G401 (cell line): ENCODE results near the gene SDK1. TPM values are rescaled to one million over a fixed set of nuclear protein-coding genes. Genes with fewer than 3 reads are reported as not detected.
A peak's percentile ranks its signal among the peaks of the same experiment; 100 is the strongest.

Experiments
- DNase-seq: peaks from one replicate; pipeline ENCODE4 v3.0.0-alpha.2; 2015; ENCODE audit warnings: low spot score
- in situ Hi-C: cut with HindIII; loops from 2 replicates; pipeline ENCODE4 v1.10.0; 2016; ENCODE audit warnings: low sequenced_read_pairs, mixed read lengths
- total RNA-seq: library from RNA; depleted of rRNA; stranded (reverse); fragments of >200 nt; shearing (Covaris generic); gene quantifications from 2 replicates; pipeline ENCODE4 v1.2.3, GENCODE V29; 2014

SDK1 gene
- total RNA-seq, 1 experiment from 2014 or later, result not detected

DNA sequence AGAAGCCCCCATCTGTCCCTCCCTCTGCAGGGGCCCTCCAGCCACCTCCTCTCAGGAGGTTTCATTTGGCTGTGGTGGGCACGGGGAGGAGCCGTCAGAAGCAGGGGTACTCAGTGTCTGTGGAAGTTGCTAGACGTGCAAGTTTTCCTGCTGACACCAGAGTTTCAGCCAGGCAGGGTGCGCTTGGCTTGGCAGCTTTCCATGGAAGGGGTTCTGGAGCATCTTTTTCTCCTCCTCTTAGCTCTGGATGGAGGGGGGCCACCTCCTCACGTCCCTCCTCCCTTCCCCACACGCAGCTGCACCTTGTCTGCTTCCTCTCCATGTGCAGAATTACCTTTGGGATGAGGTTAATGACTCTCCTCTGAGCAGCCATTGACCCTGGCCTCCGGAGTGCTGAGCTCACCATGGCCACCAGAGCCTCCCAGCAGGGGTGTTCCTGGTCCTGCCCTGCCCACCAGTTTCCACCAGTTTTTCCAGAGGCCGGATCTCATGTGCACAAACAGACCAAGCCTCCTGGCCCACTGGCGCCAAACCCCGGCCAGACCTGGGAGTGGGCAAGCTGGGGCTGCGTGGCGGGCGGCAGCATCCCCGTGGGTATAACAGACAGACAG, 801.3 kb downstream of the SDK1 start:
- no peak for DNase-seq
- in situ Hi-C loops, result no loop called here

DNA sequence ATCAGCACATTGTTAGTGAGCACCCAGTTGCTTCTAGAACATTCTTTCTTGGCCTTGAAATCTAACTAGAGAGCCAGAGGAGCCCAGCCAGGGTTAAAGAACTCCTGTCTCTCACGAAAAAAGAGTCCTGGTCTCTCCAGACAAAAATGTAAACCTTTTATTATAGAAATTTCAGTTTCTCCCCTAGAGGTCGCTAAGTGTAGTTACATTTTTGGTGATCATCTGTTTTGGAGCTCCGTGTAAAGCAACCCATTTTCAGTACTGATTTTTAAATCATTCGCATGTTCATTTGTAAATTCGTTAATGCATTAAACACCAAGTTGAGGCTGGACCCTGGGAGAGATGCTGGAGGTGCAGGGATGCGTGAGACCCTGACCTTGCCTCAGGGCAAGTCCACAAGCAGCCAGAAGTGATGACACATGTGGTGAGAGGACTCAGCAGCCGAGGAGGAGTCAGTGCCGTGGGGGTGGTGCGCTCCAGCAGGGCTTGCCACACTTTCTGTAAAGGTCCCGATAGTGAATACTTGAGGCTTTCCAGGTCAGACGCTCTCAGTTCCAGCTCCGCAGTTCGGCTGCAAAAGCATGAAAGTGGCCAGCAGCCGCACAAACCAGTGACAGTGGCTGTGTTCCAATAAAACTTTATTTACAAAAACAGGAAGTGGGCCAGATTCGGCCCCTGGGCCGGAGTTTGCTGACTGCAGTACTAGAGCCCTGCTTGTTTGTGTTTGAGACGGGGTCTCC, 802.5 kb downstream of the SDK1 start:
- DNase-seq, result no peak
- in situ Hi-C loops, result no loop called here

DNA sequence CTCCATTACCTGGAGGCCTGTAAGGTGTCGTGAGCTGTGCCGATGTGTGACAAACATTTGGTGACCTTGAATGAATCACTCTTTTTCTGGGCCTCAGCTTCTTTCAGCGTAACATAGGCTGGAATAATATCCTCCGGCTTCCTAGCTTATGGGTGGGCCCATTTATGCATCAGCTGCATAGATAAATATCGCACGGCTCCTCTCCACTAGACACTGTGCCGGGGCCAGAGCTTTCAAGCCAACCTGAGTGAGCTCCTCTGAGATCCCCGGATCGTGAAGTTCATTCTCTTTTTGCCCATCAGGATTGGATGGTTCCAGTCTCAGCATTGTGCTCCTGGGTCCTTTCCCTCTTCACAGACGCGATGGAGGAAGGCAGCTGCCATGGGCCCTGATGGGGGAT, 806.8 kb downstream of the SDK1 start:
- in situ Hi-C loops, result no loop called here
- no peak for DNase-seq

DNA sequence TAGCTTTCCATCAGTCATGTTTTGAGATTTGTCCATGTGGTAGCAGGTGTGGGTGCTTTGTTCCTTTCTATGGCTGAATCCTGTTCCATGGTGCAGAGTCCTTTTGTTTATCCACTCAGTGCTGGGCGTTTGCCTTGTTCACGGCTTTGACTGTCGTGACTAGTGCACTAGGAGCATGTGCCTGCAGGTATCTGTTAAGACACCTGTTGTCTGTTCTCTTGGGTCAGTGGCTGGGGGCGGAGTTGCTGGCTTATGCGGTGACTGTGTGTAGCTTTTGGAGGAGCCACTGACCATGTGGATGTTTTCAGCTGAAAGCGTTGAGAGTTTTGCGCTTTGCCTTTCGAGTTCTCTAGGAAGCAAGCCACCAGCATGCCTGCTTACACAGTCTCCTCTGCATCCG, 807.9 kb downstream of the SDK1 start:
- no peak for DNase-seq
- in situ Hi-C loops, result no loop called here

DNA sequence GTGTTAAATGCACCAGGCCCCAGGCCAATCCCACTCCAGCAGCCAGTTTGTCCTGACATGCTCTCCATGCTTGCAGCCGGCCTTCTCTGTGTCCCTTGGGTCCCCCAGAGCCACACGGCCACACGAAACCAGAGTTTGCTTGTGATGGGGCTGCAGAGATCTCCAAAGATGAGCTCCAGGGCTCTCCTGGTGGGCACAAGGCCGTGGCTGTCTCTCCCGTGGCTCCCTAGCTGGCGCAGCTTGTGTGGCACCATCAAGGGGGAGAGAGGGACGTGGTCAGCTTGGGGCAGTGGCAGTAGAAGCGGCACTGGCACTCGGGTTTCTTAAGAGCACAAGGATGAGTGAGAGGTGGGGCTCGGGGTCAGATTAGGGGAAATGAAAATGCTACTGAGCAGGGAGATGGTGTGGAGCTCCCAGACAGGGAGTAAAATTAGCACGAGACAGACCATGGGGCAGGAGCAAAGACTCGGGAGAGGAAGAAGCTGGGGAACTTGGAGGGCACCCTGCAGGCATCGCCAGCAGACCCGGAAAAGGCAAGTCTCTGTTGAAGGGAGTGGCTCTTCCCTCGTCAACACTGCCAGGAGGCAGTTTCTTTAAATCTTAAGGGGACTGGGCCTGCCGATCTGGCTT, 808.5 kb downstream of the SDK1 start:
- no peak for DNase-seq
- in situ Hi-C loops, result no loop called here

DNA sequence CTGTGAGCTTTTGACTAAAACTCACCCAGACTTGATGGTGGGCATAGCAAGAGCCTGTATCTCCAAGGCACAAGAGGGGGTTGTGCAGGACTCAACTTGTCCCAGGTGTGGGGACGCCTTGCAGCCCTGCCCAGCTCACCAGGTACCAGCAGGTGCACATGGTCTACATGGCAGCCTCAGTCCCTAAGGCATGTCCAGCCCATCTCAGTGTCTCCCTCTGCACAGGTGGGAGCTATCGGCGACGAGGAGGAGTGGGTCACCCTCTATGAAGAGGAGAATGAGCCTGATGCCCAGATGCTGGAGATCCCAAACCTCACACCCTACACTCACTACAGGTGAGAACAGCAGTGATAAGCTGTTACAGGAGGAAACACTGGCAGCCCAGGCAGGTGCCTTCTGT, 809.4 kb downstream of the SDK1 start:
- DNase-seq, result no peak
- in situ Hi-C loops, result no loop called here

DNA sequence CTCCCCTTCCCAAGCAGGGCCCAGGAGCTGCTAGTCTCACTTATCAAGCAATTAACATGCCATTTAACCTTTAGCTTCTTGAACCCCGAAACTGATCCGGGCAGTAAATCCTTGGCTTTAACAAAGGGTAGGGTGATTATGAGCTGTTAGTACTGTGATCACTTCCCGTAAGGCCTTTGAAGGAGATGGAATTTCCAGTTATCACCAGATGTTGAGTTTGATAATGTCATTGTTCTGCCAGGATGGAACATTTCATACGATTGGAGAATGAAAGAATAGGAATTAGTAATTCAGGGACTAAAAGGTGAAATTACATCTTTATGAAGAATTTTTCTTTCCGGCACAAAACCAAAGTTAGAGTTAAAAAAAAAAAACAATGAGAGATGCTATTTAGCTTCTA, 810.1 kb downstream of the SDK1 start:
- in situ Hi-C loops, result no loop called here
- no peak for DNase-seq

DNA sequence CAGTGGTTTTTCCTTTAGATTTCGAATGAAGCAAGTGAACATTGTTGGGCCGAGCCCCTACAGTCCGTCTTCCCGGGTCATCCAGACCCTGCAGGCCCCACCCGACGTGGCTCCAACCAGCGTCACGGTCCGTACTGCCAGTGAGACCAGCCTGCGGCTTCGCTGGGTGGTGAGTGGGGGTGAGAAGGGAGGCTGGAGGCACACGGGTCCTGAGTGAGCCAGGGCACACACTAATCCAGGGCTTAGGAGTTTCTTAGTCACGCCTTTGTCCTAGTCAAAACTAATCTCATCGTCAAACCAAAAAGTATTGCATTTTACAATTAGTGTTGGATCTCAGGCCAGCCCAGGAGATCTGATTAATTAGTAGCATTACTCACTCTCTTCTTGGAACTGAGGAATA, 812.2 kb downstream of the SDK1 start:
- DNase-seq, result no peak
- in situ Hi-C loops, result no loop called here

DNA sequence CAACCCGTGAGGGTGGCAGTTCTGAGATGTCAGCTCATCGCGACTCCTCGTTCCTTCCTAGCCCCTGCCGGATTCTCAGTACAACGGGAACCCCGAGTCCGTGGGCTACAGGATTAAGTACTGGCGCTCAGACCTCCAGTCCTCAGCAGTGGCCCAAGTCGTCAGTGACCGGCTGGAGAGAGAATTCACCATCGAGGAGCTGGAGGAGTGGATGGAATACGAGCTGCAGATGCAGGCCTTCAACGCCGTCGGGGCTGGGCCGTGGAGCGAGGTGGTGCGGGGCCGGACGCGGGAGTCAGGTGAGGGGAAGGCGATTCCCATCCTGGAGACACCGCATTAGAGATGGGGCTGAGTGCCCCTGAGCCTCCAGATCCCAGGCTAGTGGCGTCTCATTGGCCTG, 812.9 kb downstream of the SDK1 start:
- DNase-seq, result no peak

DNA sequence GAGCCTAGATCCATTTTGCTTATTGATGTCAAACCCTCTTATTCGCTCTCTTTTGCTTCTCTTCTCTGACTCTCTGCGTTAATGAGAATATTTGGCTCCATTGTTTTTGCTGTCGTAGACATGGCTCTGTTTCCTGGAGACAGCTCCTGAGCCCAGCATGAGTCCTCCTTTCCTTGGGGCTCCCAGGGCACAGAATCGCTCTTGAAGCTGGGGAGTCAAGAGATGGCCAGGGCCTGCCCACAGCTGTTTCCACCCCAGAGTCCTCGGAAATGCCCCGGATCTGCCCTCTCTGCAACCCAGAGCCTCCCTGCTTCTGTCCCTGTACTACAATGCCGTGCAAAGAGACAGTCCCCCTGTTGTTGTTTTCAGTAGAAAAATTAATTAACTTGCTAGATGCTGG, 814.4 kb downstream of the SDK1 start:
- in situ Hi-C loops, result no loop called here
- peak; percentile 48 for DNase-seq

More for the DNA sequence above, 812.9 kb downstream of the SDK1 start:
- in situ Hi-C loops, result no loop called here

DNA sequence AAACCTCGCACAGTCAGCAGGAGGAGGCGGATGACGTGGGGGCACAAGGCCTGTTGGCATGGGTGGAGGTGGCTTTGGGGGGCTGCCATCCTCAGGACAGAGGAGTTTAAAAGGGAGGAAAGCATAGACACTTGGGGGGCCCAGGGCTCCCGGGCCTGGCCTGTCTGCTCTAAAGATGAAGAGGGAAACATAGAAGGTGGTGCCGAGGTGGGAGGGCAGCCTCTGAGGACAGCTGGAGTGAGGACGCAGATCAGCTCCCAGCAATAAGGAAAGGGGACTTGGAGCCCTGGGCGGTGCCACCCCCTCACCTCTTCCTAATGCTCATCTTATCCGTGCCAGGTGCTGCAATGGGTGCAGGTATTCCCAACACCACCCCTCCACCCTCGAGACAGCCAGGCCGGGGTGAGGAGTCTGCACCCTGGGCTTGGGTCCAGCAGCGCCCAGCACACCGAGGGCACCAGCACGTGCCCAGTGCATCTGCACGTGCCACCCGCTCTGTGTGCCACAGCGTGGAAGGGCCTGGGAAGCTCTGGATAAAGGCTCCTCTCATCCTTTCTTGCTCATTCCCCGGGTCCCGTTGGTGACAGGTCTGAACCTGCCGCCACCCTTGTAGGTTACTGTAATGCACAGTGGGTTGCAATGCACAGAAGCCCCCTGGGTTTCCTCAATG, 815.0 kb downstream of the SDK1 start:
- in situ Hi-C loops, result no loop called here
- DNase-seq, result no peak

DNA sequence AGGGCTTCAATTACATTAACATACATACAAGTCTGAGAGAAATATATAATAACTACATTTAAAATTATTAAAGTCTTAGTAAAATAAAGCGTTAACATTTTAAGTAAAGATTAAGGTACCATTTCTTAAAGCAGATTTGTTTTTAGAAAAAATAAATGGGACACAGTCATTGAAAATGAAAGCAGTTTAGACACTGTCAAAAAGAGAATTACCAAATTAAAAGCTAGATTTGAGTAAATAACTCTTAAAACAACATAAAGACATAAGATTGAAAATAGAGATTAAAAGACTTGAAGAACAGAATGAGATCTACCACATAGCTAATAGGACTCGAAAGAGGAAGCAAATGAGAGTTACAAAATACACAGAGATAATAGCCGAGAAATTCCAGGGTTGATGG, 818.8 kb downstream of the SDK1 start:
- DNase-seq, result no peak
- in situ Hi-C loops, result no loop called here

DNA sequence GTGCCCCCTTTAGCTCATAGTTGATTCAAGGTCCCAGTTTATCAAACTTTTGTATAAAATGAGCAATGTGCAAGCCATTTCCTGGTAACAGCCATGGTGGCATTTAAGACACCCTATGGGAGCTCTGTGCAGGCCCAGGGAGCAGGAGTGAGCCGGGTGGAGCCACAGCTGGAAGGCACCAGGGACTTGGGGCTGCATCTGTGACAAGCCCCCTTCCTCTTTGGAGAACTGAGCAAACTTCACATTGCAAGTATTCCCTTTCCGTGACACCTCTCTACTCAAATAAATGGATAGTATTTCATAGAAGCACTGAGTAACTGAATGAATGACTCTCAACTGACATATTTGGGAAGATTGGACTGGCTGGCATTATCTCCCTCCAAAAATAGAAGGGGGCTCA, 822.3 kb downstream of the SDK1 start:
- in situ Hi-C loops, result no loop called here
- DNase-seq, result no peak

DNA sequence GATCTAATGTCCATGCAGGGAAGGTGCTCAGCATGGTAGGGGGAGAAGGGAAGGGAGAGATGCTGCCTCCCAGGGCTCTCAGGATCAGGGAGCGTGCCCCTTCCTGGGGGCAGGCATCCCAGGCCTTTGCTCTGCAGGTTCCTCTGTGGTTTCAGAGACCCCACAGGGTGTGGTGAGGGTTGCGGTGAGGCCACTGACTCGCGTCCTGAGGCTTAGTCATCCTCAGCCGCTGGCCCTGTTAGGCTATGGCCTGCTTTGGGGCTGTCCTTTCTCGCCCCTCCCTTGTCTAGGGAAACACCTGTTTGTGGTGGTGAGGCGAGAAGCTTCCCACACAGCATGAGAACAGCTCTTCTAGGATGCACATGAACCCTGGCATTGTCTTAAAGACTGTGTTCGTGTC, 822.8 kb downstream of the SDK1 start:
- in situ Hi-C loops, result no loop called here
- DNase-seq, result no peak

DNA sequence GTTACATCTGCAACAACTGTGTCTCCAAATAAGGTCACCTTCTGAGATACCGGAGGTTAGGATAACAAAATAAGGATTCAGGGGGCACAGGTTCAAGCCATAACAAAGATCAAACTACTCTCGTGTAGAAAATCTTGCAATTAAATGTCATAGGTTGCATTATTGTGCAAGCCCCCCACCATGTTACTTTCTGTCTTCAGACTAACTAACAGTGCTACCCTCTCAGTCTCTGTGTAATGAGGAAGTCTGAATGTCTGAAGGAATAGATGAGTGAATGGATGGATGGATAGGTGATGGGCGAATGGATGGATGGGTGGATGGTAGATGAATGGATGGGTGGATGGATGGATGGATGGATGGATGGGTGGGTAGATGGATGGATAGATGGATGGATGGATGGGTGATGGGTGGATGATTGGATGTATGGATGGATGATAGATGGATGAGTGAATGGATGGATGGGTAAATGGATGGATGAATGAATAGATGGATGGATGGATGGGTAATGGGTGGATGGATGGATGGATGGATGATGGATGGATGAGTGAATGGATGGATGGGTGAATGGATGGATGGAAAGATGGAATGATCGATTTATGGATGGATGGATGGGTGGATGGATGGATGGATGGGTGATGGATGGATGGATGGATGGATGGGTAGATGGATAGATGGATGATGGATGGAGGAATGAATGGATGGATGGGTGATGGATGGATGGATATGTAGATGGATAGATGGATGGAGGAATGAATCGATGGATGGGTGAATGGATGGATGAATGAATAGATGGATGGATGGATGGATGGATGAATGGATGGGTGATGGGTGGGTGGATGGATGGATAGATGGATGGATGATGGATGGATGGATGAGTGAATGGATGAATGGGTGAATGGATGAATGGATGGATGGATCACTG, 823.8 kb downstream of the SDK1 start:
- DNase-seq, result no peak
- in situ Hi-C loops, result no loop called here

DNA sequence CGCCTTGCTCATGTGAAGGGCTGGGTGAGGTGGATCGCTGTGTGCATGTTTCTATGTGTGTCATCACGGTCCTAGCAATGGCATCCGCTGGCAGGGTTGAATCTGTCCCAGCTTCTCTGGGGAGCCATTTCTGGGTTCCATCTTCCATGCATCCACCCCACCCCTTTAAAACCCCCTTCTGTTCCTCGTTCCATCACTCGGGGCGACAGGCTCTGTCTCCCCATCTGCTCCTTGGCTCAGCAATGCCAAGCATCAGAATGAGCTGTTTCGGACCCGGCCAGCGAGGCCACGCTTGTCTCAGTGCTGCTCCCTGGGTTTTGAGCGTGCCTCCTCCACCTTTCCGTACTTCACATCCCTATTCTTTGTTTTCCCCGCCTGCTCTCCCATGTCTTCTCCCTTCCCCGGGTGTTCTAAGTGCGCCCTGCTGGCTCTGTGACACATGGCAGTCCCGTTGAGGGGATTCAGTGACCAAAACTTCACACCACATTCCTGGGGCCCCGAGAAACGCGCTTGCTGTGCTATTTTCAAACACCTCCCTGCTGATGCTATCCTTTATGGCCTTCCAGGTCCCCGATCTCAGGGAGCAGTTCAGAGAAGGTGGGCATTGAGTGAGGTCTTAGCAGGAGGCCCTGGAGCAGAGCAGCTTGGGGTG, 827.0 kb downstream of the SDK1 start:
- in situ Hi-C loops, result no loop called here
- DNase-seq, result peak; percentile 25

DNA sequence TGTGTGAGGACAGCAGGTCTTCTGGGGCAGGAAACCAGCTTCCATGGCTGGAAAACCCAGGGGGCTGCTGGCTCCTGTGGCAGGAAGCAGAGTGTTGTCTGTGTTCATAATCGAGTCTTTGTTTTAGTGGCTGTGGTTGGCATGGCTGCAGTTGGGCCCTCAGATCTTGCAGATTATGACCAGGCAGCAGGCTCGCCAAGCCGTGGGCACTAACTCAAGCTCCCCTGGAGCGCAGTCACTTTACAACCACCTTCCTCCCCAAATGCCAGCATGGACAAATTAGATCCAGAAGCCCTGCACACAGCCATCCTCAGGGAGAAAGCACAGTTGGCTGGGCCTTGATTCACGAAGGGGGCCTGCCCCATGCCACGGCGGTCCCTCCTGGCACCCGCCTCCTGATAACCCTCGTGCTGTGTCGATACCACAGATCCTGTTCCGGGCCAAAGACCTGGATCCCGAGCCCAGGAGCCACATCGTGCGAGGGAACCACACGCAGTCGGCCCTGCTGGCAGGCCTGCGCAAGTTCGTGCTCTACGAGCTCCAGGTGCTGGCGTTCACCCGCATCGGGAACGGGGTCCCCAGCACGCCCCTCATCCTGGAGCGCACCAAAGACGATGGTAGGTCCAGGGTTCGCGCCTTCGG, 828.5 kb downstream of the SDK1 start:
- DNase-seq, result peak; percentile 68
- in situ Hi-C loops, result no loop called here

DNA sequence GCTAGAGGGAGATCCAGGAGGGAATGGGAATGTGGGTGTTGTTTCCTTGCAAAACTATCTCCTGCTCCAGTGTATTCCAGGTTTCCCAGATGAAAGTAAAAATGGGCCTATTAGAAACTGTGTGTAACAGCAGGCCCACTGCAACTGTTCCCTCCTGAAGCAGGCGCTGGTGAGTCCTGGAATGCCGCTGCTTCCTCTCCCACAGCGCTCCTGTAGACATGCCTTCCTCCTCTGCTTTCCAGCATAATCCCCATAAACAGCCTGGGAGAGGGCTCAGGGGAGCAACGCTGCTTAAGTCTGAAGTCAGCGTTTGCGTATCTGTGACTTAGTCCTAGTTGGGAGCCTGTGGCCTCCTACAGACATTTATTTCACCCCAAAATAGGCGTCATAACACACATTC, 830.0 kb downstream of the SDK1 start:
- no peak for DNase-seq
- in situ Hi-C loops, result no loop called here
